Liver (tissue), 9 donors: ENCODE results near the gene GFRA4. TPM values are rescaled to one million over a fixed set of nuclear protein-coding genes. Genes with fewer than 3 reads are reported as not detected.

Source experiments
- DNase-seq: peaks from one replicate; pipeline ENCODE4 v3.0.0-alpha.2; 2017; ENCODE audit warnings: low spot score
- H3K27ac ChIP-seq, 2 donors: one replicate each; pipeline ENCODE4 v1.7.0; 2013; ENCODE audit warnings: inconsistent platforms in 2 of 2, low read length in 2 of 2, control low read depth in 1 of 2, low read depth in 1 of 2, mild to moderate bottlenecking in 1 of 2
- H3K27me3 ChIP-seq, 4 donors: one replicate each; pipeline versions ENCODE4 v1.6.1 to v1.7.0; 2013; ENCODE audit warnings: low read length in 3 of 4, inconsistent platforms in 1 of 4, mild to moderate bottlenecking in 1 of 4, moderate library complexity in 1 of 4; ENCODE audit not compliant: control insufficient read depth in 4 of 4, insufficient read depth in 4 of 4
- H3K36me3 ChIP-seq, 4 donors: one replicate each; pipeline versions ENCODE4 v1.6.1 to v1.7.0; 2013; ENCODE audit warnings: low read length in 3 of 4, mild to moderate bottlenecking in 3 of 4, low read depth in 1 of 4, moderate library complexity in 1 of 4; ENCODE audit not compliant: control insufficient read depth in 4 of 4, insufficient read depth in 3 of 4
- H3K4me1 ChIP-seq, 4 donors: one replicate each; pipeline versions ENCODE4 v1.6.1 to v1.7.0; 2013; ENCODE audit warnings: low read length in 3 of 4, mild to moderate bottlenecking in 3 of 4, moderate library complexity in 1 of 4; ENCODE audit not compliant: control insufficient read depth in 4 of 4, insufficient read depth in 4 of 4
- H3K4me3 ChIP-seq, 3 donors: one replicate each; pipeline versions ENCODE4 v1.6.1 to v1.7.0; 2013; ENCODE audit warnings: low read length in 3 of 3, control low read depth in 1 of 3, low read depth in 1 of 3, mild to moderate bottlenecking in 1 of 3
- H3K9ac ChIP-seq, 2 donors: one replicate each; pipeline ENCODE4 v1.7.0; 2013; ENCODE audit warnings: low read length in 2 of 2, mild to moderate bottlenecking in 2 of 2, moderate library complexity in 2 of 2, control low read depth in 1 of 2, low read depth in 1 of 2
- H3K9me3 ChIP-seq, 4 donors: one replicate each; pipeline versions ENCODE4 v1.6.1 to v1.7.0; 2013; ENCODE audit warnings: low read length in 3 of 4; ENCODE audit not compliant: control insufficient read depth in 4 of 4
- FOXA1 ChIP-seq: IDR thresholded peaks from 2 replicates; pipeline ENCODE4 v1.6.1; 2016; ENCODE audit warnings: antibody characterized with exemption
- FOXA2 ChIP-seq: IDR thresholded peaks from 2 replicates; pipeline ENCODE4 v1.6.1; 2016; ENCODE audit warnings: antibody characterized with exemption
- HNF4A ChIP-seq, 2 donors: conservative IDR thresholded peaks; 2 replicates each; pipeline ENCODE4 v1.6.1; 2016; ENCODE audit warnings: antibody characterized with exemption in 2 of 2, mild to moderate bottlenecking in 2 of 2
- HNF4G ChIP-seq: IDR thresholded peaks from 2 replicates; pipeline ENCODE4 v1.6.1; 2016; ENCODE audit warnings: antibody characterized with exemption
- JUND ChIP-seq, 2 donors: IDR thresholded peaks; 2 replicates each; pipeline ENCODE4 v1.6.1; 2016; ENCODE audit warnings: antibody characterized with exemption in 2 of 2
- NR2F2 ChIP-seq: IDR thresholded peaks from 2 replicates; pipeline ENCODE4 v1.6.1; 2016; ENCODE audit warnings: antibody characterized with exemption
- RAD21 ChIP-seq, 2 donors: IDR thresholded peaks; 2 replicates each; pipeline ENCODE4 v1.6.1; 2016; ENCODE audit warnings: antibody characterized with exemption in 2 of 2, mild to moderate bottlenecking in 2 of 2
- RXRA ChIP-seq, 2 donors: IDR thresholded peaks; 2 replicates each; pipeline ENCODE4 v1.6.1; 2017 to 2018; ENCODE audit warnings: antibody characterized with exemption in 2 of 2, mild to moderate bottlenecking in 1 of 2
- SP1 ChIP-seq: IDR thresholded peaks from 2 replicates; pipeline ENCODE4 v1.6.1; 2018; ENCODE audit warnings: antibody characterized with exemption, mild to moderate bottlenecking
- YY1 ChIP-seq: IDR thresholded peaks from 2 replicates; pipeline ENCODE4 v1.6.1; 2016; ENCODE audit warnings: antibody characterized with exemption, mild to moderate bottlenecking
- WGBS: extraction: QIAGEN DNeasy Blood & Tissue Kit; methylation state at CpG from one replicate; pipeline ENCODE4 v1.1.7; 2013; 5-methylcytosine and 5-hydroxymethylcytosine counted together
- polyA plus RNA-seq, 2 donors: library from polyadenylated mRNA; stranded (reverse) in 1 of 2; unstranded in 1 of 2; fragments of 200-250 nt in 1 of 2; fragments of >200 nt in 1 of 2; fragmentation: Nextera tagmentation in 1 of 2; extraction: Ambion mirVana in 1 of 2; gene quantifications; one replicate each; pipeline versions ENCODE4 v1.2.1 to v1.2.3, GENCODE V29; 2013 to 2015
- total RNA-seq, 2 donors: library from RNA; depleted of rRNA; stranded (reverse); fragments of >200 nt; gene quantifications; one replicate each; pipeline ENCODE4 v1.2.3, GENCODE V29; 2014
- TF ChIP-seq, protein P1 (sequence below): fragments of 150-350 bp; IDR thresholded peaks from 2 replicates; pipeline ENCODE4 v1.5.1; 2017; ENCODE audit warnings: improper control_type of control experiment, low read depth, low read length; ENCODE audit not compliant: missing input control
- TF ChIP-seq, protein P2 (sequence below): IDR thresholded peaks from 2 replicates; pipeline ENCODE4 v1.6.1; 2016; ENCODE audit warnings: antibody characterized with exemption
- TF ChIP-seq, protein P3 (sequence below): IDR thresholded peaks from 2 replicates; pipeline ENCODE4 v1.6.1; 2016; ENCODE audit warnings: antibody characterized with exemption
- donor health status: healthy.
- donor health status: healthy.
- donor health status: healthy.
- donor health status: healthy.
- donor health status: healthy.

Gene GFRA4
- total and polyA plus RNA-seq, 4 donors: not detected

DNA sequence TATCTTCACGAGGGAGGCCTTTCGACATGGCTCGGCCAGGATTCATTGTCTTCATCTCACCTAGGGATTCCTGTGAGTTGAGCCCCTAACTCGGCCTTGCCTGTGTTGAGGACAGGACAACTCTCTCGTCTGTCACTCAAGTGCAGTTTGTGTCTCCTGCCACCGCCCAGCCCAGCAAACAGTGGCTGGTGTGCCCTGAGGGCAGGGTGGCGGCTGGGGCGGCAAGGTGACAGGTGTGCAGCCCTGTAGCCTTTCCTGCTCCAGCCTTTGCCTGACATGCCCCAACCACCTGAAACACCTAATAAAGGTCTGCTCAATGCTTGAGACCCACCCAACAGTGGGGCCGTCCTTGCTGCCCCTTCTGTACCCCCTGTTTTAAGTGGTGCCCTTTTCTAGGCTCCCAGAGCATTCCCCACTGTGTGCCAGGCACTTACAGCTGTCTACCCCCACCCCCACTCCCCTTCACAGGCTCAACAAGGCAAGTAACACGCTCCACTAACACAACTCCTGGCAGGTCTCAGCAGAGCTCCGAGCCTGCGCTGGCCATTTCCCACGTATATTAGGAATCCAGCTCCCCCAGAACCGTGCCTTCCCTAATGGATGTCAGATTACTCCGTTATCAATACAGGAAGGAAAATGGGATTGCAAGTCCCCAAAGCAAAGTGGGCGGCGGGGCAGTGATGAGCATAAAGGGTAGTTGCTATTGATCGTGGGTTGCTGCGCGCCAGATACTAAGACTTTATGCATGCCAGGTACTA lies 17.7 kb downstream of the GFRA4 start:
- peaks cover 7 to 65% (median 38%) of the 10 kb centered on the region in 4 donors for H3K36me3 ChIP-seq
- no peaks in the 10 kb centered on the region for H3K27me3 ChIP-seq
- TF ChIP-seq FOXA2 (no peak), HNF4A (conservative IDR thresholded peaks at IDR 0.05) (no peak)
- TF ChIP-seq, protein P1, sequence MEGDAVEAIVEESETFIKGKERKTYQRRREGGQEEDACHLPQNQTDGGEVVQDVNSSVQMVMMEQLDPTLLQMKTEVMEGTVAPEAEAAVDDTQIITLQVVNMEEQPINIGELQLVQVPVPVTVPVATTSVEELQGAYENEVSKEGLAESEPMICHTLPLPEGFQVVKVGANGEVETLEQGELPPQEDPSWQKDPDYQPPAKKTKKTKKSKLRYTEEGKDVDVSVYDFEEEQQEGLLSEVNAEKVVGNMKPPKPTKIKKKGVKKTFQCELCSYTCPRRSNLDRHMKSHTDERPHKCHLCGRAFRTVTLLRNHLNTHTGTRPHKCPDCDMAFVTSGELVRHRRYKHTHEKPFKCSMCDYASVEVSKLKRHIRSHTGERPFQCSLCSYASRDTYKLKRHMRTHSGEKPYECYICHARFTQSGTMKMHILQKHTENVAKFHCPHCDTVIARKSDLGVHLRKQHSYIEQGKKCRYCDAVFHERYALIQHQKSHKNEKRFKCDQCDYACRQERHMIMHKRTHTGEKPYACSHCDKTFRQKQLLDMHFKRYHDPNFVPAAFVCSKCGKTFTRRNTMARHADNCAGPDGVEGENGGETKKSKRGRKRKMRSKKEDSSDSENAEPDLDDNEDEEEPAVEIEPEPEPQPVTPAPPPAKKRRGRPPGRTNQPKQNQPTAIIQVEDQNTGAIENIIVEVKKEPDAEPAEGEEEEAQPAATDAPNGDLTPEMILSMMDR: no peak
- no peak overlapping the region for H3K9ac ChIP-seq
- H3K9me3 ChIP-seq: no peaks in the 10 kb centered on the region
- 96% methylated on average over 20 of the region's 20 CpGs for WGBS
- no peak overlapping the region for H3K27ac ChIP-seq
- DNase-seq: no peak
- H3K4me1 ChIP-seq: no peaks in the 10 kb centered on the region
- no peak overlapping the region for H3K4me3 ChIP-seq

DNA sequence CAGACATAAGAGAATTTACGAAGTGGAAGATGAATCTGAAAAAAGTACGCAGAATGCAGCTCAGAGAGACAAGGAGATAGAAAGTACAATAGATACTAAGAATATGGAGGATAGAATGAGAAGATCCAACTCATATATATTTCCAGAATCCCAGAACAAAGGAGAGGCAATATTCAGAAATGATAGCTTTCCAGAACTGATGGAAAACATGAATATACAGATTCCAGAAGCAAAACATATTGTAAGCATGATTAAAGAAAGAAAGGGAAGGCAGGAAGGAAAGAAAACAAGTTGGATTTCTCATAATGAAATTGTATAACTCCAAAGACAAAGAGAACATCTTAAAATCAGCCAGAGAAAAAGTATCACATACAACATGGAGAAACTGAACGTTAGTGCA lies 22.9 kb downstream of the GFRA4 start:
- no peaks in the 10 kb centered on the region for H3K4me1 ChIP-seq
- 96% methylated on average over 3 of the region's 3 CpGs for WGBS
- no peak overlapping the region for H3K9ac ChIP-seq
- no peak overlapping the region for H3K27ac ChIP-seq
- no peak for TF ChIP-seq RAD21 (IDR thresholded peaks at IDR 0.05)
- TF ChIP-seq FOXA2: no peak
- TF ChIP-seq NR2F2: no peak
- H3K27me3 ChIP-seq: no peaks in the 10 kb centered on the region
- H3K36me3 ChIP-seq: peaks cover 0 to 34% (median 26%) of the 10 kb centered on the region in 4 donors
- H3K4me3 ChIP-seq: no peak overlapping the region
- no peaks in the 10 kb centered on the region for H3K9me3 ChIP-seq
- DNase-seq: no peak

DNA sequence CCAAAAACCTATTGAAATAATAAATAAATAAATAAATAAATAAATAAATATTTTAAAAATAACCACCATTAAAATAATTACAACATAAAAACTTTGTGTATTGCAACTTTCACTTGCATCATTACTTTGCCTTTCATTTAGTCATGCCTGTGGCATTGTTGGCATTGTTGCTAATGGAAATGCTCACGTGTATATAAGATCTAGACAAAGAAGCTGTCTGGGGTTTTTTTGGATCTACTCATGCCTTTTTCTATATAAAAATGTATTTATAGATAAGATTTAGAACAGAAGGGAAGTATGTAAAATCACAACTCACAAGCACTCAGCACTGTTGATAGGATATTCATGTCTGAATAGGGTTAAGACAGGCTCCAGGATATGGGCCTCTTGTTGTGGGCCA lies 27.9 kb downstream of the GFRA4 start:
- TF ChIP-seq FOXA2: no peak
- no peak for TF ChIP-seq SP1
- TF ChIP-seq YY1: no peak
- TF ChIP-seq HNF4G: no peak
- TF ChIP-seq RXRA (IDR thresholded peaks at IDR 0.05): no peak
- TF ChIP-seq, protein P2, sequence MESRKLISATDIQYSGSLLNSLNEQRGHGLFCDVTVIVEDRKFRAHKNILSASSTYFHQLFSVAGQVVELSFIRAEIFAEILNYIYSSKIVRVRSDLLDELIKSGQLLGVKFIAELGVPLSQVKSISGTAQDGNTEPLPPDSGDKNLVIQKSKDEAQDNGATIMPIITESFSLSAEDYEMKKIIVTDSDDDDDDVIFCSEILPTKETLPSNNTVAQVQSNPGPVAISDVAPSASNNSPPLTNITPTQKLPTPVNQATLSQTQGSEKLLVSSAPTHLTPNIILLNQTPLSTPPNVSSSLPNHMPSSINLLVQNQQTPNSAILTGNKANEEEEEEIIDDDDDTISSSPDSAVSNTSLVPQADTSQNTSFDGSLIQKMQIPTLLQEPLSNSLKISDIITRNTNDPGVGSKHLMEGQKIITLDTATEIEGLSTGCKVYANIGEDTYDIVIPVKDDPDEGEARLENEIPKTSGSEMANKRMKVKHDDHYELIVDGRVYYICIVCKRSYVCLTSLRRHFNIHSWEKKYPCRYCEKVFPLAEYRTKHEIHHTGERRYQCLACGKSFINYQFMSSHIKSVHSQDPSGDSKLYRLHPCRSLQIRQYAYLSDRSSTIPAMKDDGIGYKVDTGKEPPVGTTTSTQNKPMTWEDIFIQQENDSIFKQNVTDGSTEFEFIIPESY: no peak
- no peak for TF ChIP-seq FOXA1
- no peak for TF ChIP-seq HNF4A (conservative IDR thresholded peaks at IDR 0.05)
- TF ChIP-seq JUND (IDR thresholded peaks at IDR 0.05): no peak
- no peak for TF ChIP-seq NR2F2
- TF ChIP-seq, protein P3, sequence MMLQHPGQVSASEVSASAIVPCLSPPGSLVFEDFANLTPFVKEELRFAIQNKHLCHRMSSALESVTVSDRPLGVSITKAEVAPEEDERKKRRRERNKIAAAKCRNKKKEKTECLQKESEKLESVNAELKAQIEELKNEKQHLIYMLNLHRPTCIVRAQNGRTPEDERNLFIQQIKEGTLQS: no peak
- Histone ChIP-seq H3K9ac (no peak overlapping the region), H3K4me1 (peaks cover 0 to 27% (median 18%) of the 10 kb centered on the region in 4 donors), H3K27me3 (no peaks in the 10 kb centered on the region), H3K27ac (no peak overlapping the region), H3K4me3 (no peak overlapping the region), H3K36me3 (peaks cover 0 to 9% (median 7%) of the 10 kb centered on the region in 4 donors), H3K9me3 (no peaks in the 10 kb centered on the region)
- DNase-seq: no peak
- 96% methylated on average over 1 of the region's 1 CpG for WGBS
